Measurements from ENCODE around the gene RARRES2. TPM values are rescaled to one million over a fixed set of nuclear protein-coding genes. Genes with fewer than 3 reads are reported as not detected.
A peak's percentile ranks its signal among the peaks of the same experiment; 100 is the strongest.

The RARRES2 gene
- total RNA-seq, 1 experiment from 2014 or later: 60.9 TPM

- no peak overlapping the region for H2AK5ac ChIP-seq (ENCODE audit: insufficient read length, low read length)
- H3K4me2 ChIP-seq (ENCODE audit: insufficient read depth, insufficient read length, low read length): no peak overlapping the region
- no peak overlapping the region for H2BK120ac ChIP-seq (ENCODE audit: low read depth, low read length, poor library complexity, severe bottlenecking)
- no peak overlapping the region for H2BK15ac ChIP-seq (ENCODE audit: low read depth, low read length)
- no peak overlapping the region for H2BK12ac ChIP-seq (ENCODE audit: insufficient read length, low read depth, low read length)
- H3K9ac ChIP-seq (ENCODE audit: extremely low read depth, insufficient read length, low read length): no peak overlapping the region
- H4K91ac ChIP-seq (ENCODE audit: insufficient read length, low read depth, low read length): no peak overlapping the region
- H4K20me1 ChIP-seq (ENCODE audit: control insufficient read depth, insufficient read depth, insufficient read length): no peaks in the 10 kb centered on the region
- H3K4me1 Mint-ChIP-seq: peaks cover 60 to 73% of the 10 kb centered on the region in 2 experiments
- no peak overlapping the region for H3K23ac ChIP-seq (ENCODE audit: insufficient read length, low read depth, low read length)
- no peak overlapping the region for H3K4ac ChIP-seq (ENCODE audit: low read depth, low read length)
- H3K23me2 ChIP-seq (ENCODE audit: insufficient read length, low read depth, low read length, poor library complexity, severe bottlenecking): peaks cover 16% of the 10 kb centered on the region
- H3K14ac ChIP-seq (ENCODE audit: insufficient read depth, low read length): no peak overlapping the region; the same call in 1 of the 2 replicates
- H3K4me1 ChIP-seq (ENCODE audit: insufficient read depth, low read length): no peaks in the 10 kb centered on the region; the same call in 1 of the 2 replicates
- no peaks in the 10 kb centered on the region for H3K79me2 ChIP-seq (ENCODE audit: insufficient read depth, low read length)
- H3K27me3 Mint-ChIP-seq (ENCODE audit: low read depth): peaks cover 62% of the 10 kb centered on the region
- no peak overlapping the region for H3K27ac ChIP-seq (ENCODE audit: insufficient read length, low read depth, low read length)
- peak overlapping the region; percentile 74 to 96 for H3K4me3 Mint-ChIP-seq
- WGBS (ENCODE audit: extremely low coverage, insufficient read length, low lambda C conversion rate): no CpG with 5 or more reads among the region's 9 CpGs
- no peak overlapping the region for H2AFZ ChIP-seq (ENCODE audit: low read length)
- H4K8ac ChIP-seq (replicated peaks; ENCODE audit: insufficient read length, low read depth, low read length): no peak overlapping the region
- H3K36me3 Mint-ChIP-seq (ENCODE audit: insufficient read depth in 1 of 3, low read depth in 3 of 3): peaks cover 24 to 39% (median 26%) of the 10 kb centered on the region in 3 experiments
- H3K9me3 ChIP-seq (ENCODE audit: control insufficient read depth, low read depth, low read length): peaks cover 7% of the 10 kb centered on the region
- H3K27me3 ChIP-seq (ENCODE audit: insufficient read depth, low read length): peaks cover 13% of the 10 kb centered on the region
- H3K79me1 ChIP-seq (ENCODE audit: insufficient read depth, low read depth, low read length, poor library complexity, severe bottlenecking): no peaks in the 10 kb centered on the region
- no peak overlapping the region for H2BK5ac ChIP-seq (ENCODE audit: insufficient read length, low read length)
- DNase-seq: no peak
- no peak overlapping the region for H2BK20ac ChIP-seq (ENCODE audit: low read depth, low read length, poor library complexity, severe bottlenecking)
- no peak overlapping the region for H3K56ac ChIP-seq (ENCODE audit: insufficient read length, low read depth, low read length)
- peak overlapping the region in 1 of 3 experiments; percentile 70; a peak in 2 of 7 replicates for H3K27ac Mint-ChIP-seq
- H4K5ac ChIP-seq (ENCODE audit: insufficient read length, low read depth, low read length): no peak overlapping the region
- no peak for TF ChIP-seq CTCF (conservative IDR thresholded peaks at IDR 0.05)
- H3K18ac ChIP-seq (ENCODE audit: insufficient read length, low read depth, low read length): no peak overlapping the region
- peaks cover 10% of the 10 kb centered on the region in 2 experiments for H3K9me3 Mint-ChIP-seq
- H3T11ph ChIP-seq (ENCODE audit: low read length): no peak overlapping the region
Observed at GRCh38 chr7:150339409-150339809, 2.0 kb downstream of the RARRES2 start.
